Measurements from ENCODE around the gene HPS1.

The HPS1 gene

GRCh38 chr10:98407017-98407743, 39.6 kb downstream of the HPS1 start (continued):
- TF ChIP-seq ZNF132 (tag by site-specific recombination; IDR thresholded peaks at IDR 0.05; ENCODE audit: borderline replicate concordance) = no peak
- no peak for TF ChIP-seq ZNF146 (tag by site-specific recombination; IDR thresholded peaks at IDR 0.05)
- no peak for TF ChIP-seq ZNF19 (tag by site-specific recombination; IDR thresholded peaks at IDR 0.05; ENCODE audit: low read depth)
- no peak for TF ChIP-seq ZNF768 (tag by site-specific recombination; IDR thresholded peaks at IDR 0.05)
- TF ChIP-seq ZNF433 (tag by site-specific recombination; IDR thresholded peaks at IDR 0.05; ENCODE audit: low read depth) = no peak
- TF ChIP-seq ZNF239 (tag by site-specific recombination; IDR thresholded peaks at IDR 0.05) = no peak
- no peak for TF ChIP-seq HOXC10 (CRISPR knock-in tag; IDR thresholded peaks at IDR 0.05)
- TF ChIP-seq ZNF184 (tag by site-specific recombination; IDR thresholded peaks at IDR 0.05) = no peak

- H3K27ac ChIP-seq (ENCODE audit: extremely low read depth, low read depth, low read length) = no peak overlapping the region
- H3K4me3 ChIP-seq (ENCODE audit: low read depth, low read length) = no peak overlapping the region
- H3K9me3 ChIP-seq (ENCODE audit: control insufficient read depth, insufficient read depth, low read depth, low read length) = no peaks in the 10 kb centered on the region
- ChIA-PET POLR2A (interaction anchor here (1.1 kb wide), 1 partner anchor 10 kb away, joined by 5 read pairs; the partner anchor contains the start of gene PYROXD2), CTCF (no interaction called here)
- H3K4me1 ChIP-seq (ENCODE audit: control insufficient read depth, insufficient read depth, low read length) = 0 out of 2 replicates have a peak, but pooled peaks cover 4% of the 10 kb centered on the region
- no peaks in the 10 kb centered on the region for H3K36me3 ChIP-seq (ENCODE audit: control insufficient read depth in 2 of 2, insufficient read depth in 1 of 2, low read length in 2 of 2)
- TF ChIP-seq ZNF600 (tag by site-specific recombination; IDR thresholded peaks at IDR 0.05) = no peak
- TF ChIP-seq ZNF239 (tag by site-specific recombination; IDR thresholded peaks at IDR 0.05) = no peak
- TF ChIP-seq ZNF350 (tag by site-specific recombination; IDR thresholded peaks at IDR 0.05) = no peak
- TF ChIP-seq ZNF202 (tag by site-specific recombination; IDR thresholded peaks at IDR 0.05; ENCODE audit: borderline replicate concordance) = no peak
- no peak for TF ChIP-seq PATZ1 (tag by site-specific recombination; IDR thresholded peaks at IDR 0.05)
- no peak for TF ChIP-seq FEZF1 (tag by site-specific recombination; IDR thresholded peaks at IDR 0.05)
- TF ChIP-seq SALL2 (tag by site-specific recombination; IDR thresholded peaks at IDR 0.05; ENCODE audit: borderline replicate concordance) = no peak
- no peak for TF ChIP-seq KLF17 (tag by site-specific recombination; IDR thresholded peaks at IDR 0.05)
- TF ChIP-seq ZNF362 (tag by site-specific recombination; IDR thresholded peaks at IDR 0.05) = no peak
Measured at GRCh38 chr10:98405422-98405821, 41.3 kb downstream of the HPS1 start.

- ChIA-PET CTCF (interaction anchor here (0.8 kb wide), 1 partner anchor 12 kb away, joined by 3 read pairs; no protein-coding TSS in a partner anchor), POLR2A (interaction anchor here (1.1 kb wide), 1 partner anchor 10 kb away, joined by 5 read pairs; the partner anchor contains the start of gene PYROXD2)
- no peak overlapping the region for H3K27ac ChIP-seq (ENCODE audit: extremely low read depth, low read depth, low read length)
- no peak overlapping the region for H3K4me3 ChIP-seq (ENCODE audit: low read depth, low read length)
- 0 out of 2 replicates have a peak, but pooled peaks cover 4% of the 10 kb centered on the region for H3K4me1 ChIP-seq (ENCODE audit: control insufficient read depth, insufficient read depth, low read length)
- H3K9me3 ChIP-seq (ENCODE audit: control insufficient read depth, insufficient read depth, low read depth, low read length) = no peaks in the 10 kb centered on the region
- TF ChIP-seq ZNF555 (tag by site-specific recombination; conservative IDR thresholded peaks at IDR 0.05) = no peak
- TF ChIP-seq ZNF664 (tag by site-specific recombination; IDR thresholded peaks at IDR 0.05) = no peak
- TF ChIP-seq KLF1 (tag by site-specific recombination; IDR thresholded peaks at IDR 0.05) = peak; percentile 98
- TF ChIP-seq ZNF48 (tag by site-specific recombination; IDR thresholded peaks at IDR 0.05) = no peak
- TF ChIP-seq ZIC2 (tag by site-specific recombination; IDR thresholded peaks at IDR 0.05) = peak; percentile 14; the same call in 1 of the 2 replicates
- no peaks in the 10 kb centered on the region for H3K36me3 ChIP-seq (ENCODE audit: control insufficient read depth in 2 of 2, insufficient read depth in 1 of 2, low read length in 2 of 2)
Measured at GRCh38 chr10:98404571-98405359, 42.0 kb downstream of the HPS1 start.

Data from HEK293 (cell line).